Measurements from ENCODE around the gene SLC25A11. TPM values are rescaled to one million over a fixed set of nuclear protein-coding genes. Genes with fewer than 3 reads are reported as not detected.

The SLC25A11 gene
- total RNA-seq, 1 experiment from 2014 or later: 65.9 TPM

DNA sequence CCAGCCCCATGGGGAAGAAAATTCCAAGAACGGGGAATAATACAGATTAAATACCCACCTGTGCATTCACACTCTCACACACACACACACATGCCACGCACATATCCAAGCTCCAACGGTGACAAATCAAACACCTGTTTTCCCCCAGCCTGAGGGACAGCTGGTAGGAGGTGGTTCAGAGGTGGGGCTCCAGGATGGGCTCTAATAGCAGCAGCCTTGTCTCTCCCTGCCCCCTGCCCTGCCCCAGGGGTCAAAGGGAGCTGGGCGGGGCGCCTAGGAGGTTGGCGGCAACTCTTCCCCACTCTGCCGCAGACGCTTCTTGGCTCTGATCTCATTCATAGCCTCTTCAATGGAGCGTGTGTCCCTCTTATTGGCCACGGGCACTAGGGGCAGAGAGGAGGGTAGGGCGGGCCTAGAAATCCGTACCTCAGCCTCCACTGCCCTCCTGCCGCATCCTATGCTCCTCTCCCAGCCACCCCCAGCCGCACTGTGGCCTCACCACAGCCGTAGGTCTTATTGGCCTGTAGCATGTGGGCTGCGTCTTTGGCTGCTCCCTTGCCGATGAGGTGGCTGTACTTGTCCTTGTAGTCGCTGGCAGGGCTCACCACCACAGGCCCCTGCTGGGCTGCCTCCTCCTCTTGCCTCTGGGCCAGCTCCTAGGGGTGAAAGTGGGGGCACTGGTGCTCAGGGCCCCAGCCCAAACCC is 19.6 kb upstream of the SLC25A11 start:
- TF ChIP-seq POLR2AphosphoS5 (IDR thresholded peaks at IDR 0.05; ENCODE audit: low read depth, low read length) (no peak), SIN3A (IDR thresholded peaks at IDR 0.05; ENCODE audit: borderline replicate concordance, insufficient read depth, low read depth, low read length) (no peak), TCF7L2 (IDR thresholded peaks at IDR 0.05; ENCODE audit: low read depth, low read length) (no peak)
- TF ChIP-seq, protein P1, sequence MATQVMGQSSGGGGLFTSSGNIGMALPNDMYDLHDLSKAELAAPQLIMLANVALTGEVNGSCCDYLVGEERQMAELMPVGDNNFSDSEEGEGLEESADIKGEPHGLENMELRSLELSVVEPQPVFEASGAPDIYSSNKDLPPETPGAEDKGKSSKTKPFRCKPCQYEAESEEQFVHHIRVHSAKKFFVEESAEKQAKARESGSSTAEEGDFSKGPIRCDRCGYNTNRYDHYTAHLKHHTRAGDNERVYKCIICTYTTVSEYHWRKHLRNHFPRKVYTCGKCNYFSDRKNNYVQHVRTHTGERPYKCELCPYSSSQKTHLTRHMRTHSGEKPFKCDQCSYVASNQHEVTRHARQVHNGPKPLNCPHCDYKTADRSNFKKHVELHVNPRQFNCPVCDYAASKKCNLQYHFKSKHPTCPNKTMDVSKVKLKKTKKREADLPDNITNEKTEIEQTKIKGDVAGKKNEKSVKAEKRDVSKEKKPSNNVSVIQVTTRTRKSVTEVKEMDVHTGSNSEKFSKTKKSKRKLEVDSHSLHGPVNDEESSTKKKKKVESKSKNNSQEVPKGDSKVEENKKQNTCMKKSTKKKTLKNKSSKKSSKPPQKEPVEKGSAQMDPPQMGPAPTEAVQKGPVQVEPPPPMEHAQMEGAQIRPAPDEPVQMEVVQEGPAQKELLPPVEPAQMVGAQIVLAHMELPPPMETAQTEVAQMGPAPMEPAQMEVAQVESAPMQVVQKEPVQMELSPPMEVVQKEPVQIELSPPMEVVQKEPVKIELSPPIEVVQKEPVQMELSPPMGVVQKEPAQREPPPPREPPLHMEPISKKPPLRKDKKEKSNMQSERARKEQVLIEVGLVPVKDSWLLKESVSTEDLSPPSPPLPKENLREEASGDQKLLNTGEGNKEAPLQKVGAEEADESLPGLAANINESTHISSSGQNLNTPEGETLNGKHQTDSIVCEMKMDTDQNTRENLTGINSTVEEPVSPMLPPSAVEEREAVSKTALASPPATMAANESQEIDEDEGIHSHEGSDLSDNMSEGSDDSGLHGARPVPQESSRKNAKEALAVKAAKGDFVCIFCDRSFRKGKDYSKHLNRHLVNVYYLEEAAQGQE (IDR thresholded peaks at IDR 0.05; ENCODE audit: insufficient read depth in 1 of 2, low read depth in 2 of 2, low read length in 1 of 2): no peak
- TF ChIP-seq, protein P2, sequence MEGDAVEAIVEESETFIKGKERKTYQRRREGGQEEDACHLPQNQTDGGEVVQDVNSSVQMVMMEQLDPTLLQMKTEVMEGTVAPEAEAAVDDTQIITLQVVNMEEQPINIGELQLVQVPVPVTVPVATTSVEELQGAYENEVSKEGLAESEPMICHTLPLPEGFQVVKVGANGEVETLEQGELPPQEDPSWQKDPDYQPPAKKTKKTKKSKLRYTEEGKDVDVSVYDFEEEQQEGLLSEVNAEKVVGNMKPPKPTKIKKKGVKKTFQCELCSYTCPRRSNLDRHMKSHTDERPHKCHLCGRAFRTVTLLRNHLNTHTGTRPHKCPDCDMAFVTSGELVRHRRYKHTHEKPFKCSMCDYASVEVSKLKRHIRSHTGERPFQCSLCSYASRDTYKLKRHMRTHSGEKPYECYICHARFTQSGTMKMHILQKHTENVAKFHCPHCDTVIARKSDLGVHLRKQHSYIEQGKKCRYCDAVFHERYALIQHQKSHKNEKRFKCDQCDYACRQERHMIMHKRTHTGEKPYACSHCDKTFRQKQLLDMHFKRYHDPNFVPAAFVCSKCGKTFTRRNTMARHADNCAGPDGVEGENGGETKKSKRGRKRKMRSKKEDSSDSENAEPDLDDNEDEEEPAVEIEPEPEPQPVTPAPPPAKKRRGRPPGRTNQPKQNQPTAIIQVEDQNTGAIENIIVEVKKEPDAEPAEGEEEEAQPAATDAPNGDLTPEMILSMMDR (IDR thresholded peaks at IDR 0.05): no peak
- ATAC-seq (no peak), DNase-seq (ENCODE audit: low read depth, low spot score) (no peak)
- CTCF ChIA-PET: no interaction called here
- TSS peak; percentile 82 for BruUV-seq (replicated peaks)
- POLR2A ChIA-PET: no interaction called here
- in situ Hi-C loops (cut with HindIII; ENCODE audit: low pct_unique_long_range_greater_than_20kb, low sequenced_read_pairs): no loop called here
- intact Hi-C loops (cut with micrococcal nuclease; ENCODE audit: unreplicated experiment): no loop called here
- no peak overlapping the region for H3K27ac ChIP-seq (ENCODE audit: low read length)
- H3K9me3 ChIP-seq (ENCODE audit: control insufficient read depth, insufficient read depth, low read depth, low read length): no peaks in the 10 kb centered on the region
- no peaks in the 10 kb centered on the region for H3K27me3 ChIP-seq (ENCODE audit: control insufficient read depth, insufficient read depth, low read length)
- H3K36me3 ChIP-seq (ENCODE audit: control insufficient read depth, insufficient read depth, low read length): no peaks in the 10 kb centered on the region
- no peaks in the 10 kb centered on the region for H3K4me1 ChIP-seq (ENCODE audit: control insufficient read depth, insufficient read depth, low read length)
- H3K4me3 ChIP-seq (ENCODE audit: low read depth in 2 of 2, low read length in 2 of 2): no peak overlapping the region

GRCh38 chr17:4958102-4958501 is 18.3 kb upstream of the SLC25A11 start:
- ChIA-PET POLR2A (no interaction called here), CTCF (no interaction called here)
- no TSS peak for BruUV-seq (replicated peaks)
- no peak for ATAC-seq
- no peaks in the 10 kb centered on the region for H3K9me3 ChIP-seq (ENCODE audit: control insufficient read depth, insufficient read depth, low read depth, low read length)
- no peak overlapping the region for H3K4me3 ChIP-seq (ENCODE audit: low read depth in 2 of 2, low read length in 2 of 2)
- no peaks in the 10 kb centered on the region for H3K27me3 ChIP-seq (ENCODE audit: control insufficient read depth, insufficient read depth, low read length)
- no peak for DNase-seq (ENCODE audit: low read depth, low spot score)
- TF ChIP-seq POLR2AphosphoS5 (IDR thresholded peaks at IDR 0.05; ENCODE audit: low read depth, low read length): no peak
- no peak for TF ChIP-seq SIN3A (IDR thresholded peaks at IDR 0.05; ENCODE audit: borderline replicate concordance, insufficient read depth, low read depth, low read length)
- TF ChIP-seq, protein P2 (IDR thresholded peaks at IDR 0.05): no peak
- TF ChIP-seq, protein P1 (IDR thresholded peaks at IDR 0.05; ENCODE audit: insufficient read depth in 1 of 2, low read depth in 2 of 2, low read length in 1 of 2): no peak
- TF ChIP-seq TCF7L2 (IDR thresholded peaks at IDR 0.05; ENCODE audit: low read depth, low read length): no peak
- intact Hi-C loops (cut with micrococcal nuclease; ENCODE audit: unreplicated experiment): no loop called here
- no peak overlapping the region for H3K27ac ChIP-seq (ENCODE audit: low read length)
- H3K4me1 ChIP-seq (ENCODE audit: control insufficient read depth, insufficient read depth, low read length): no peaks in the 10 kb centered on the region
- no peaks in the 10 kb centered on the region for H3K36me3 ChIP-seq (ENCODE audit: control insufficient read depth, insufficient read depth, low read length)
- in situ Hi-C loops (cut with HindIII; ENCODE audit: low pct_unique_long_range_greater_than_20kb, low sequenced_read_pairs): no loop called here
